HepG2 (cell line): Measurements from ENCODE around the gene EIF5A. TPM values are rescaled to one million over a fixed set of nuclear protein-coding genes. Genes with fewer than 3 reads are reported as not detected.

ENCODE experiments used
- CBFB ChIP-seq: sonication (generic); formaldehyde crosslinking; IDR thresholded peaks from 2 replicates; pipeline ENCODE4 v1.4.0; 2020; ENCODE audit warnings: missing genetic modification reagents
- HOXA5 ChIP-seq: sonication (generic); formaldehyde crosslinking; IDR thresholded peaks from 2 replicates; pipeline ENCODE4 v1.4.0; 2020; ENCODE audit warnings: missing genetic modification reagents
- IRF2 ChIP-seq: IDR thresholded peaks from 2 replicates; pipeline ENCODE4 v1.6.1; 2018; ENCODE audit warnings: missing genetic modification reagents, missing compliant biosample characterization
- KDM5A ChIP-seq: fragments of 200-600 bp; sonication (generic); IDR thresholded peaks from 2 replicates; pipeline ENCODE4 v1.7.0; 2018; ENCODE audit warnings: antibody characterized with exemption, mild to moderate bottlenecking, low read length, borderline replicate concordance
- MED13 ChIP-seq: sonication (generic); formaldehyde crosslinking; IDR thresholded peaks from 2 replicates; pipeline ENCODE4 v1.5.0; 2020; ENCODE audit warnings: missing genetic modification reagents
- MIXL1 ChIP-seq: IDR thresholded peaks from 2 replicates; pipeline ENCODE4 v1.6.1; 2016
- NR2F2 ChIP-seq: IDR thresholded peaks from 2 replicates; pipeline ENCODE4 v1.6.1; 2012; ENCODE audit warnings: low read depth, inconsistent platforms, borderline replicate concordance
- SOX6 ChIP-seq, 2 experiments: fragments of 450-650 bp in 1 of 2; sonication (generic) in 1 of 2; formaldehyde crosslinking in 1 of 2; IDR thresholded peaks; 2 replicates each; pipeline versions ENCODE4 v1.4.0 to v1.6.1; 2017 to 2020; ENCODE audit warnings: antibody characterized with exemption in 1 of 2, mild to moderate bottlenecking in 1 of 2, missing genetic modification reagents in 1 of 2
- ZBTB38 ChIP-seq: sonication (generic); formaldehyde crosslinking; IDR thresholded peaks from 2 replicates; pipeline ENCODE4 v1.5.1; 2020; ENCODE audit warnings: mild to moderate bottlenecking, missing genetic modification reagents
- ZFP90 ChIP-seq: sonication (generic); formaldehyde crosslinking; IDR thresholded peaks from 2 replicates; pipeline ENCODE4 v1.8.0; 2022; ENCODE audit warnings: missing genetic modification reagents, mild to moderate bottlenecking, inconsistent platforms, borderline replicate concordance
- ZNF205 ChIP-seq: IDR thresholded peaks from 2 replicates; pipeline ENCODE4 v1.6.1; 2018; ENCODE audit warnings: missing biosample characterization, missing genetic modification reagents
- ZNF282 ChIP-seq: fragments of 450-650 bp; IDR thresholded peaks from 2 replicates; pipeline ENCODE4 v1.6.1; 2018; ENCODE audit not compliant: partially characterized antibody
- ZNF501 ChIP-seq: sonication (generic); formaldehyde crosslinking; IDR thresholded peaks from 2 replicates; pipeline ENCODE4 v1.5.1; 2020; ENCODE audit warnings: mild to moderate bottlenecking, moderate library complexity, missing genetic modification reagents
- ZNF598 ChIP-seq: sonication (generic); formaldehyde crosslinking; IDR thresholded peaks from 2 replicates; pipeline ENCODE4 v1.5.1; 2020; ENCODE audit warnings: mild to moderate bottlenecking, missing genetic modification reagents, borderline replicate concordance
- ZNF607 ChIP-seq: sonication (generic); formaldehyde crosslinking; IDR thresholded peaks from 2 replicates; pipeline ENCODE4 v1.5.1; 2020; ENCODE audit warnings: missing genetic modification reagents, mild to moderate bottlenecking, borderline replicate concordance
- polyA plus RNA-seq, 8 experiments: library from polyadenylated mRNA; depleted of rRNA in 3 of 8; stranded (reverse) in 7 of 8; unstranded in 1 of 8; fragments of >200 nt; fragmentation: Illumina TruSeq in 4 of 8; extraction: Trizol in 4 of 8; gene quantifications; 2 replicates each; pipeline versions ENCODE4 v1.2.1 to v1.2.3, GENCODE V29; 2011 to 2016; ENCODE audit warnings: low read depth in 4 of 8, missing spikeins in 1 of 8, mixed read lengths in 1 of 8; ENCODE audit not compliant: insufficient read depth in 1 of 8
- total RNA-seq, 5 experiments: library from RNA; depleted of rRNA; stranded (reverse); fragments of >200 nt; fragmentation: Illumina TruSeq; extraction: Trizol; gene quantifications; 2 replicates each; pipeline ENCODE4 v1.2.3, GENCODE V29; 2016; ENCODE audit warnings: low read depth in 1 of 5
- TF ChIP-seq, protein P1 (sequence below): sonication (generic); formaldehyde crosslinking; IDR thresholded peaks from 2 replicates; pipeline ENCODE4 v1.5.0; 2020; ENCODE audit warnings: missing genetic modification reagents
- TF ChIP-seq, protein P2 (sequence below), 2 experiments: sonication (generic) in 1 of 2; formaldehyde crosslinking in 1 of 2; IDR thresholded peaks; 2 replicates each; pipeline versions ENCODE4 v1.4.0 to v1.6.1; 2018 to 2020; ENCODE audit warnings: missing genetic modification reagents in 2 of 2, borderline replicate concordance in 1 of 2, low read depth in 1 of 2, mild to moderate bottlenecking in 1 of 2, missing biosample characterization in 1 of 2
- TF ChIP-seq, protein P3 (sequence below): sonication (generic); formaldehyde crosslinking; IDR thresholded peaks from 2 replicates; pipeline ENCODE4 v1.5.0; 2020; ENCODE audit warnings: mild to moderate bottlenecking, missing genetic modification reagents
- TF ChIP-seq, protein P4 (sequence below): sonication (generic); formaldehyde crosslinking; IDR thresholded peaks from 2 replicates; pipeline ENCODE4 v1.4.0; 2020; ENCODE audit warnings: mild to moderate bottlenecking, missing genetic modification reagents
- TF ChIP-seq, protein P5 (sequence below): IDR thresholded peaks from 2 replicates; pipeline ENCODE4 v1.6.1; 2016

EIF5A gene
- total and polyA plus RNA-seq, 2 of the 13 experiments (the other 11 are each of a cell fraction or from before 2014, with no cell fraction given): 319 to 337 TPM

DNA sequence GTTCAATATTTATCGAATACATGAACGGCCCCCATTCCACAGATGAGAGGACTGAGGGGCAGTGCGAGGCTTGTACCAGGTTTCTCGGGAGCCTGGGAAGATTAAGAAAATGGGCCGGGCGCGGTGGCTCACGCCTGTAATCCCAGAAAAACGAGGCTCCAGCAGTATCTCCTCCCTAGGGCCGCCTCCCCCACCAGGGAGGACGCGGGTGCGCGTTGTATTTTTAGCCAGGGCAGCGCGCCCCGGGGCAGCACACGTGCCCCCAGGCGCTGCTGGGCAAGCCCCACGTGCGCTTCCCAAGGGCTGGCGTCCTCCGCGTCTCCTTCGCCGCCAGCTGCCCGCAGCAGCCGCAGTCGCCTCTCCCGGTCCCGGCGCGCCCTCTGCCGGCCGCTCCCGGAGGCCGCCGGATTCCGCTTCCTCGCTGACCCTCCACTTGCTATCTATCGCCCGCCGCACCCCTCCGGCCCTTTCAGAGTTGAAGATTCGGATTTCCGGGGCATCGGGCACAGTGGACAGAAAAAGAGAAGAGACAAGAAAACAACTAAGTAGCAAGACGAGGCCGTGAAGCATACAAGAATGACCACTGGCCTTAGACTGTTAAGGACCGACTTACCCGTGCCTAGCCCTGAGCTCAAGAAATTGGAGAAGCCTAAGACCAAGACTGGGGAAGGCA is 11.1 kb upstream of the EIF5A start (continued):
- TF ChIP-seq CBFB: peak; percentile 79; the same call in 1 of the 2 replicates
- TF ChIP-seq, protein P1, sequence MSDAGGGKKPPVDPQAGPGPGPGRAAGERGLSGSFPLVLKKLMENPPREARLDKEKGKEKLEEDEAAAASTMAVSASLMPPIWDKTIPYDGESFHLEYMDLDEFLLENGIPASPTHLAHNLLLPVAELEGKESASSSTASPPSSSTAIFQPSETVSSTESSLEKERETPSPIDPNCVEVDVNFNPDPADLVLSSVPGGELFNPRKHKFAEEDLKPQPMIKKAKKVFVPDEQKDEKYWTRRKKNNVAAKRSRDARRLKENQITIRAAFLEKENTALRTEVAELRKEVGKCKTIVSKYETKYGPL (CRISPR knock-in tag): no peak
- no peak for TF ChIP-seq ZNF598 (CRISPR knock-in tag)
- no peak for TF ChIP-seq ZNF282
- 0 out of 2 replicates have a peak, but pooled peaks have one; percentile 28 for TF ChIP-seq ZNF501 (CRISPR knock-in tag)
- TF ChIP-seq ZNF205: peak; percentile 60; the same call in 1 of the 2 replicates
- peak; percentile 60; the same call in 1 of the 2 replicates for TF ChIP-seq IRF2
- TF ChIP-seq, protein P2, sequence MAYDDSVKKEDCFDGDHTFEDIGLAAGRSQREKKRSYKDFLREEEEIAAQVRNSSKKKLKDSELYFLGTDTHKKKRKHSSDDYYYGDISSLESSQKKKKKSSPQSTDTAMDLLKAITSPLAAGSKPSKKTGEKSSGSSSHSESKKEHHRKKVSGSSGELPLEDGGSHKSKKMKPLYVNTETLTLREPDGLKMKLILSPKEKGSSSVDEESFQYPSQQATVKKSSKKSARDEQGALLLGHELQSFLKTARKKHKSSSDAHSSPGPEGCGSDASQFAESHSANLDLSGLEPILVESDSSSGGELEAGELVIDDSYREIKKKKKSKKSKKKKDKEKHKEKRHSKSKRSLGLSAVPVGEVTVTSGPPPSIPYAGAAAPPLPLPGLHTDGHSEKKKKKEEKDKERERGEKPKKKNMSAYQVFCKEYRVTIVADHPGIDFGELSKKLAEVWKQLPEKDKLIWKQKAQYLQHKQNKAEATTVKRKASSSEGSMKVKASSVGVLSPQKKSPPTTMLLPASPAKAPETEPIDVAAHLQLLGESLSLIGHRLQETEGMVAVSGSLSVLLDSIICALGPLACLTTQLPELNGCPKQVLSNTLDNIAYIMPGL (CRISPR knock-in tag; IDR thresholded peaks at IDR 0.05; ENCODE audit: borderline replicate concordance in 1 of 2, low read depth in 1 of 2): peak; percentile 78 to 79
- TF ChIP-seq, protein P3, sequence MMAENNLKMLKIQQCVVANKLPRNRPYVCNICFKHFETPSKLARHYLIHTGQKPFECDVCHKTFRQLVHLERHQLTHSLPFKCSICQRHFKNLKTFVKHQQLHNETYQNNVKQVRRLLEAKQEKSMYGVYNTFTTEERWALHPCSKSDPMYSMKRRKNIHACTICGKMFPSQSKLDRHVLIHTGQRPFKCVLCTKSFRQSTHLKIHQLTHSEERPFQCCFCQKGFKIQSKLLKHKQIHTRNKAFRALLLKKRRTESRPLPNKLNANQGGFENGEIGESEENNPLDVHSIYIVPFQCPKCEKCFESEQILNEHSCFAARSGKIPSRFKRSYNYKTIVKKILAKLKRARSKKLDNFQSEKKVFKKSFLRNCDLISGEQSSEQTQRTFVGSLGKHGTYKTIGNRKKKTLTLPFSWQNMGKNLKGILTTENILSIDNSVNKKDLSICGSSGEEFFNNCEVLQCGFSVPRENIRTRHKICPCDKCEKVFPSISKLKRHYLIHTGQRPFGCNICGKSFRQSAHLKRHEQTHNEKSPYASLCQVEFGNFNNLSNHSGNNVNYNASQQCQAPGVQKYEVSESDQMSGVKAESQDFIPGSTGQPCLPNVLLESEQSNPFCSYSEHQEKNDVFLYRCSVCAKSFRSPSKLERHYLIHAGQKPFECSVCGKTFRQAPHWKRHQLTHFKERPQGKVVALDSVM (CRISPR knock-in tag): no peak
- peak; percentile 43; the same call in 1 of the 2 replicates for TF ChIP-seq HOXA5 (CRISPR knock-in tag)
- no peak for TF ChIP-seq ZFP90 (CRISPR knock-in tag)
- TF ChIP-seq KDM5A: no peak
- TF ChIP-seq ZBTB38 (CRISPR knock-in tag): peak; percentile 72
- TF ChIP-seq NR2F2: 0 out of 2 replicates have a peak, but pooled peaks have one; percentile 6
- no peak for TF ChIP-seq SOX6 (IDR thresholded peaks at IDR 0.05)
- TF ChIP-seq SOX6 (CRISPR knock-in tag; IDR thresholded peaks at IDR 0.05): peak; percentile 34; the same call in 1 of the 2 replicates
- TF ChIP-seq, protein P4, sequence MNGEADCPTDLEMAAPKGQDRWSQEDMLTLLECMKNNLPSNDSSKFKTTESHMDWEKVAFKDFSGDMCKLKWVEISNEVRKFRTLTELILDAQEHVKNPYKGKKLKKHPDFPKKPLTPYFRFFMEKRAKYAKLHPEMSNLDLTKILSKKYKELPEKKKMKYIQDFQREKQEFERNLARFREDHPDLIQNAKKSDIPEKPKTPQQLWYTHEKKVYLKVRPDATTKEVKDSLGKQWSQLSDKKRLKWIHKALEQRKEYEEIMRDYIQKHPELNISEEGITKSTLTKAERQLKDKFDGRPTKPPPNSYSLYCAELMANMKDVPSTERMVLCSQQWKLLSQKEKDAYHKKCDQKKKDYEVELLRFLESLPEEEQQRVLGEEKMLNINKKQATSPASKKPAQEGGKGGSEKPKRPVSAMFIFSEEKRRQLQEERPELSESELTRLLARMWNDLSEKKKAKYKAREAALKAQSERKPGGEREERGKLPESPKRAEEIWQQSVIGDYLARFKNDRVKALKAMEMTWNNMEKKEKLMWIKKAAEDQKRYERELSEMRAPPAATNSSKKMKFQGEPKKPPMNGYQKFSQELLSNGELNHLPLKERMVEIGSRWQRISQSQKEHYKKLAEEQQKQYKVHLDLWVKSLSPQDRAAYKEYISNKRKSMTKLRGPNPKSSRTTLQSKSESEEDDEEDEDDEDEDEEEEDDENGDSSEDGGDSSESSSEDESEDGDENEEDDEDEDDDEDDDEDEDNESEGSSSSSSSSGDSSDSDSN (CRISPR knock-in tag): peak; percentile 50; the same call in 1 of the 2 replicates
- 0 out of 2 replicates have a peak, but pooled peaks have one; percentile 39 for TF ChIP-seq ZNF607 (CRISPR knock-in tag)
- TF ChIP-seq, protein P5, sequence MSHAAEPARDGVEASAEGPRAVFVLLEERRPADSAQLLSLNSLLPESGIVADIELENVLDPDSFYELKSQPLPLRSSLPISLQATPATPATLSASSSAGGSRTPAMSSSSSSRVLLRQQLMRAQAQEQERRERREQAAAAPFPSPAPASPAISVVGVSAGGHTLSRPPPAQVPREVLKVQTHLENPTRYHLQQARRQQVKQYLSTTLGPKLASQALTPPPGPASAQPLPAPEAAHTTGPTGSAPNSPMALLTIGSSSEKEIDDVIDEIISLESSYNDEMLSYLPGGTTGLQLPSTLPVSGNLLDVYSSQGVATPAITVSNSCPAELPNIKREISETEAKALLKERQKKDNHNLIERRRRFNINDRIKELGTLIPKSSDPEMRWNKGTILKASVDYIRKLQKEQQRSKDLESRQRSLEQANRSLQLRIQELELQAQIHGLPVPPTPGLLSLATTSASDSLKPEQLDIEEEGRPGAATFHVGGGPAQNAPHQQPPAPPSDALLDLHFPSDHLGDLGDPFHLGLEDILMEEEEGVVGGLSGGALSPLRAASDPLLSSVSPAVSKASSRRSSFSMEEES (CRISPR knock-in tag): peak; percentile 30; the same call in 1 of the 2 replicates
- TF ChIP-seq MIXL1 (CRISPR knock-in tag): 0 out of 2 replicates have a peak, but pooled peaks have one; percentile 17
- TF ChIP-seq MED13 (CRISPR knock-in tag): no peak
